ENCODE measurements around the gene ADARB2.

GRCh38 chr10:1785835-1786234, 48.5 kb upstream of the ADARB2 start:
- TF ChIP-seq CTCF (conservative IDR thresholded peaks at IDR 0.05 in 1 of 2, IDR thresholded peaks at IDR 0.05 in 1 of 2; ENCODE audit: low read depth in 1 of 2, low read length in 2 of 2), result no peak
- no peak for TF ChIP-seq EZH2 (IDR thresholded peaks at IDR 0.05; ENCODE audit: low read length, missing control alignments)
